Hepatocyte (in vitro differentiated cells): ENCODE results near the gene PARD3B.

Experiments
- EZH2 ChIP-seq: fragments of 200-600 bp; sonication (generic); IDR thresholded peaks from 2 replicates; pipeline ENCODE4 v1.6.1; 2016; ENCODE audit warnings: antibody characterized with exemption, mild to moderate bottlenecking, borderline replicate concordance
- EZH2phosphoT487 ChIP-seq: fragments of 200-600 bp; sonication (generic); IDR thresholded peaks from one replicate; pipeline ENCODE4 v1.6.1; 2018; ENCODE audit warnings: antibody characterized with exemption, mild to moderate bottlenecking, low read depth, moderate library complexity; ENCODE audit not compliant: unreplicated experiment, severe bottlenecking
- TF ChIP-seq, protein P1 (sequence below): fragments of 200-600 bp; sonication (generic); IDR thresholded peaks from 2 replicates; pipeline ENCODE4 v1.5.1; 2016; ENCODE audit warnings: antibody characterized with exemption, mild to moderate bottlenecking; ENCODE audit not compliant: poor library complexity

DNA sequence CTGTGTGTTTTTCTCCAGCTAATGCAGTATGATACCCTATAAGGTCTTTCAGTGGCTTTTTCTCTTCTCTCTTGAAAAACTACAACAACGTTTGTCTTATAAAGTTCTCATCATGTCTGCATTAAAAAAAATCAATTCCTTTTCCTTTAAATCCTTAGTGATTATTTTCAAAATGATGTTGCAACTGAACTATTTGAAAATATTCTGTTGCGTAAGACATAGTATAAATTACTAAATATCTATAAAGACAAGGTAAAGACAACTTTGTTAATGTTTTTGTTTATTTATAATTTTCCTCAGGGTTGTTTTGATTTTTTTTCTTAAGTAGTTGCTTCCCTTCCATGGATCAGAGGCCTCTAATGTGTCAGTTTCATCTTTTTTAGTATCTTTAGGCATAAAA, 21.2 kb downstream of the PARD3B start:
- TF ChIP-seq EZH2 (no peak), EZH2phosphoT487 (no peak)
- TF ChIP-seq, protein P1, sequence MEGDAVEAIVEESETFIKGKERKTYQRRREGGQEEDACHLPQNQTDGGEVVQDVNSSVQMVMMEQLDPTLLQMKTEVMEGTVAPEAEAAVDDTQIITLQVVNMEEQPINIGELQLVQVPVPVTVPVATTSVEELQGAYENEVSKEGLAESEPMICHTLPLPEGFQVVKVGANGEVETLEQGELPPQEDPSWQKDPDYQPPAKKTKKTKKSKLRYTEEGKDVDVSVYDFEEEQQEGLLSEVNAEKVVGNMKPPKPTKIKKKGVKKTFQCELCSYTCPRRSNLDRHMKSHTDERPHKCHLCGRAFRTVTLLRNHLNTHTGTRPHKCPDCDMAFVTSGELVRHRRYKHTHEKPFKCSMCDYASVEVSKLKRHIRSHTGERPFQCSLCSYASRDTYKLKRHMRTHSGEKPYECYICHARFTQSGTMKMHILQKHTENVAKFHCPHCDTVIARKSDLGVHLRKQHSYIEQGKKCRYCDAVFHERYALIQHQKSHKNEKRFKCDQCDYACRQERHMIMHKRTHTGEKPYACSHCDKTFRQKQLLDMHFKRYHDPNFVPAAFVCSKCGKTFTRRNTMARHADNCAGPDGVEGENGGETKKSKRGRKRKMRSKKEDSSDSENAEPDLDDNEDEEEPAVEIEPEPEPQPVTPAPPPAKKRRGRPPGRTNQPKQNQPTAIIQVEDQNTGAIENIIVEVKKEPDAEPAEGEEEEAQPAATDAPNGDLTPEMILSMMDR: no peak
